HG03159 (cell line): Measurements from ENCODE around the gene OPCML.

Experiments used
- ATAC-seq: cut with Tn5 transposase; IDR thresholded peaks from one replicate; pipeline ENCODE4 v1.9.1; 2021; ENCODE audit warnings: mild to moderate bottlenecking, moderate library complexity; ENCODE audit not compliant: unreplicated experiment

The OPCML gene

DNA sequence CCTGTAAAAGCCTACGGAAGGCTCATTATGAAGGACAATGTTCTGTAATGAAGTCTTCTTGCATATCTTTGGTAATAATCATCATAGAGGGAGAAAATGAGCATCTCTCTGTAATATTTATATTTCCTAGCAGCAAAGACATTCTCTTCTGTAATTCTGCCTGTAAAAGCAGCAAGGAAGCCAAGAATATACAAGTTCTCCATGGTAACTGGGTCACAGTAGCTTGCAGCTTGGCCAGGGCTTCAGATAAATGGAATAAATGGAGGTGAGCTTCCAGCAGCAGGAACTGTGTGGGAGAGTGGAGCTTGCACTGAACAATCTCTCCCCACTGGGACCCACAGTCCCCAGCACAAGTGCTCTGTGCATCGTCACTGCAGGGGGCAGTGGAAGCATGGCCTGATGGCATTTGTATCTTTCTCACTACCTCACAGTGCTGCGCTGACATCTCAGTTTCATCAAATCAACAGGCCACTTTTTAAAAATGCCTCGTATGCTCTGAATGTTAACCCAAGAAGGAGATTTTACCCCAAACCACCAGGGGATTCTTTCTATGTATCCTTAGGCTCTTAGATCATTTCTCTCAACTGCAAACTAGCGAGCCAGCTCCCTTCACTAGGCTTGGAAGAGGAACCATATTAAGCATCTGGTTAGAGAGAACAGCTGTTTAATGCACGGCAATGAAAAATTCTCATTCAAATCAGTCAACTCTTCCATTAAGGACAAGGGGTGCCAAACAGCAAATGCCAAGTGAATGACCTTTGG, 1059.7 kb downstream of the OPCML start:
- no peak for ATAC-seq

DNA sequence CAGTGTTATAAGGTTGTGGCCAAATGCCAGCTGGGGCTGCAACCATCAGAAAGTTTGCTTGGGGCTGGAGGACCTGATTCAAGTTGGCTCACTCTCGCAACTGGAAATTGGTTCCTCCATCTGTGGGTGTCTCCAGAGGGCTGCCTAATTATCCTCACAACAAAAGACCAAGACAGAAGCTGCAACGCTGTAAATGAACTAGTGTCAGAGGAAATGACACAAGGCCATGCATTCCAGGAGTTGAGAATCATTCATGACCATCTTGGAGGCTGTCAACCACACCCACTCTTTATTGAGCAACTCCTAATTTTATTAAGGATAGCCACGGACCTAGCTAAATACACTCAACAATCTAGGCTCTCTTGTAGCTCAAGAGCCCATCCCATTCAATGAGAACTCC, 1060.8 kb downstream of the OPCML start:
- no peak for ATAC-seq

DNA sequence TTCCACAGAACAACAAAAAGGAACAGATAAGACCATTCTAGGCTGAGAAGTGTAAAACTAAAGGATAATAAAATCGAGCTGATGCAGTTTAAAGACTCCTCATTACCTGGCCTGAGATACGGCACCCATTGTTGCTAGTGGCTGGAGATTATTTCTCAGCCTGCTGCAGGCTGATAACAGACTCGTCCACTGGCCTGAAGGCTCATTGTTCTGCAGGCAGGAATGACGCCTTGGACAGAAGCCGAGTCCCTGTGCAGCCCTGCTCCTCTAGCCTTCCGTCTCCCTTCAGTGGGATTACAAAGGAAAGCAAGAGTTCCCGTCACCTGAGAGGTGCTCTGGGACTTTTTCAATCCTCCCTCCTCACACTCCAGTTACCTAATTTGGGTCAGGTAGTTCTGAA, 1065.3 kb downstream of the OPCML start:
- ATAC-seq: no peak

DNA sequence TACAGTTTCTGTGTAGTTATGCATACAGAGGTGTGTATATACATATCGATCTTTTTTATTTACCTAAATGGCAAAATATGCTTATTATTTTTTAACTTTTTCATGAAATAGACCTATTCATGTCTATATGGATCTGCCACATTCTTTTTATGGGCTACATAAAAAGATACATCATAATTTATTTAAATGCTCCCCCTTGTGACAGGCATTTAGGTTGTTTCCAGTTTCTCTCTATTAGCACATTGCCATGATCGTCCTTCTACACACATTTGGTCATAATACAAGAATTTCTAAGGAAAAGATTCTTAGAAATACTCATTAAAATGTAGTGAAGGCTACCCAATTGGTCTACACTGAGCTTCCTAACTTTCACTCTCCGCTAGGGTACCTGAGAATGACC, 1067.4 kb downstream of the OPCML start:
- no peak for ATAC-seq

DNA sequence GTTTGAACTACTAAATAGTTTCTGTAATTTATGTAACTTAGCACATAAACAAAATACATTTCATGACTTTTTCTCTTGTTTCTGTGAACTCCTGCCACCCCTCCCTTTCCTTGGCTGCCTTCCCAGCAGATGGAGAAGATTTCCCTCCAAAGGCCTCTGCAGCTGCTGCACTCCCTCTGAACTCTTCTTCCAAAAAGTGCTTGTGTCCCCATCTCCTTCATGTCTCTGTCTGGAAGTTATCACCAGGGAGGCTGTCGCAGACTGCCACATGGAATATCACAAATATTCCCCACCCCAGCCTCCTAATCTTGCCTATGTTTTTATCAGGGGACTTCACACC, 1068.3 kb downstream of the OPCML start:
- ATAC-seq: no peak

DNA sequence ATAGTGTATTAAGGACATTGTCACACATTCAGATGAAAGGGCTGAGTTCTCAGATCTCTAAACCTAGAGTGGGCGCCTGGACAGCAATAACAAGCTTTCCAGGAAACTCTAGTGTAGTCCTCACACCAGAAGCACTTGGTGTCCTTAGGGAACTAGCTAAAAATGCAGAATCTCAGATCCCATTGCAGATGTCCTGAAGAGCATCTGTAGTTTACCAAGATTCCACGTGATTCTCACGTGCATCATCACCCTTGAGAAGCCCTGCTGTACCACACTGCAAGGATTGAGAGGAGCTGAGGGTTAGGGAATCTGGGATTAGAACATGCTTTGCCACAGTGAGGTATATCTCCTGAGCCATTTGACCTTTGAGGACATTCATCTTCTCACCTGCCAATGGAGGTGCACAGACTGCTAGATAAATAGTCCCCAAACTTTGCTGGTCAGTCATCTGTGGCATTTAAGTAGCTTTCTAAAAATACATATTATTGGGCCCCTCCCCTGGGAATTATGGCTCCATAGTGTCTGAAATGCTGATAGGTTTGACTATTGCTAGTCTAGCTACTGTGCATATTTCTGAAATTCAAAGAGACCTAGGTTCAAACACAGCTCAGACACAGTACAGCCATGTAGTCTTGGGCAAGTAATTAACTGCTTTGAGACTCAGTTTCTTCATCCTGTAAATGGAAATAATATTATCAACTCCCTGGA, 1068.9 kb downstream of the OPCML start:
- ATAC-seq: no peak

DNA sequence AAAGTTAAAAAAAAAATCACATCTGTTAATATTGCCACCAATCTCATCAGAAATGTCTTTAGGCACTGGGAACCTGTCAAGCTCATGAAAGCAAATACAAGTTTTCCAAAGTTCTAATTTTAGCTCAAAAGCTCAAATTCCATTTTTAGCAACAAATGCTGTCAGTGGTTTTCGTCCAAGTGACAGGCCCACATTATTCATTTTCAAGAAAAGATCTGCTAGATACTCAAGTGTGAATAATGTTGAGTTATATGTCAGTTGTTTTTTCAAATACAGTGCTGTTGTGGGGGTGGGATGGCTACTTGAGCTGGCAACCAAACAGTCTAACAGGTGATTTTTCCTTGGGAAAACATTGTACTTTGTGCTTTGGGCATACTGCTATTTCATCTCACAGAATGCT, 1072.6 kb downstream of the OPCML start:
- ATAC-seq: no peak

DNA sequence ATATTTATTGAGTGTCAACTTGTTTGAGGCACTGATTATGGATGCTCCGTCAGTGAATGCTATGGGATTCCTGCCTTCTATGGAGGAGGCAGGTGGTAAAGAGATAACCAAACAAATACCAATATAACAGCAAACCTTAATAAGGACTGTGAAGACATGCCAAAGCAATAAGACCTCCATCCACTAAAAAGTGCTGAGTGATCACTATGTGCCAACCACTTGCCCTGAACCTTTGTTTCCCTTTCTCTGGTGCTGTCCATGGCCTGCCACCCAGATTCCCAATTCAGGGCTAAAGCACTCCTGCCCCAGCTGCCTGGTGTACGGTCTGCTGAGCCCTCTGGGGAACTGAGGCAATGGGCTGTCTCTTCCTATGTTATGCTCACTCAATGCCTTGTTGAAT, 1074.9 kb downstream of the OPCML start:
- no peak for ATAC-seq

DNA sequence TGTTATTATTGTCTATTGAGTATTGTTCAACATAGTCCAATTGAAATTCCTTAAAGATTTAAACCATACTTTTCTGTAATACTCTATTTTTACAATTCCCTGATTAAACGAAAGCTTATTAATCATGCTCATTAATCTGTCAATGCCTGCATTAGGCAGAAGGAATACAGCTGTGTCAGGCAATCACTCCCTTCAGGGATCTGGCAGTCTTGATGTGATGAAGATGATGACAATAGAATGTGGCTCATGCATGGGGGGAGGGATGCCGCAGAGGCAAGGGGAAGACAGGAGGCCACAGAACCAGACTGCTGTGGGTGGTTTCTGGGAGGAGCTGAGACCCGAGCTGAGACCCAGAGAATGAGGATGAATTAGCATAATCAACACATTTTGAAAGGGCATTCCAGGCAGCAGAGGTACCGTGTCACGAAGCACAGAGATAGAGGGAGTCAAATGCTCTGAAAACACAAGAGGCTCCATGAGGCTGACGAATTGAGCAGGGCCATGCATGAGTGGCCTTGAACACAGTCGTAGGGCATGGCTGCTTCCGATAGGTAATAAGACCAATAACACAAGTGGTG, 1075.5 kb downstream of the OPCML start:
- ATAC-seq: no peak

DNA sequence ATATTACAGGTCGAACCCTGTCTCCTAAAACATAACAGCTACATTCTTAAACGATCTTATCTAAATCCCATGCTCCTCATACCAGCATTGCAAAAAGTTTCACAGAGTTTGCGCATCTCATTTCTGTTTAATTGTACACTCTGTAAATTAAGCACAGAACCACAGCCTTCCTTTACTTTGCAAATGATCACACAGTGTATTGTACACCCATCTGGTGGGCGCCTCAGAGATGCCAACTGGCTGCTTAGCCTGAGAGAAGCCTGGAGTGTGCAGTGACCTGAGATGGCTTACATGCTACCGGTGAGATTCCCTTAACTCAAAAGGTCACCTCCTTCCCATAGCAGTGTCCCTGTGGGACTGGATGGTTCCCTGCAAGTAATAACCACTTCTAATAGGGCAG, 1077.3 kb downstream of the OPCML start:
- ATAC-seq: no peak

DNA sequence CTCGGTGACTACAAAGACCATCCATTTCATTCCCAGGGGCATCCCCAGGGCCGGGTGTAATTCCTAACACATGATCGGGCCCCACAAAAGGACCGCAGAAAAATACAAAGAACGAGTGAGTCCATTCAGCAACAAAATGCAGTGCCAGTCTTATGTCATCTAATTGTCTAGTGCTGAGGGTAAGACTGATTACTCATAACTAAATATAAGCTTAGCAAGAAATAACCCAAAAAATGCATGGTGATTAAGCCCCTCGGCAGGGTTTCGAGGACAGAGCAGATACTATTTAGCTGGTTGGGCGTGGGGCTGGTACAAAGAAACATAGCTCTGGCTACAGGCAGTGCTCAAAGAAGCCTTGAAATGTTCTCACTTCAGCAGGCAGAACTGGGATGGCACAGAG, 1078.9 kb downstream of the OPCML start:
- ATAC-seq: no peak

DNA sequence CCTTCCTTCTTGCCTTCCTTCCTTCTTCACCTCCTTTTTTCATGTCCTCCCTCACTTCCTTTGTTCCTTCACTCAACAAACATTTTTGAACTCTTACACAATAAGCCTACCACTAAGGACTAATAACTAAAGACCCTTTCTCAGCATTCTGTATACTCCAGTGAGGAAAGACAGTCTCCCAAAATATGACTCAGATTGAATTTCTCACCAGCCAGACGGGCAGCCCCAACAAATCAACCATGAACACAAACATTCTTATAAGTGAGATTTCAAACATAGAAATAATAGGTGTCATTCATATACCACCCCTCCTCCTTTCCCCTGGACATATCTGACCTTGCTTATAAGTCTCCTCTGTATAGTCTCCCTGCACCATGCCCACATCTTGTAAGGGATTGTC, 1079.7 kb downstream of the OPCML start:
- ATAC-seq: no peak

DNA sequence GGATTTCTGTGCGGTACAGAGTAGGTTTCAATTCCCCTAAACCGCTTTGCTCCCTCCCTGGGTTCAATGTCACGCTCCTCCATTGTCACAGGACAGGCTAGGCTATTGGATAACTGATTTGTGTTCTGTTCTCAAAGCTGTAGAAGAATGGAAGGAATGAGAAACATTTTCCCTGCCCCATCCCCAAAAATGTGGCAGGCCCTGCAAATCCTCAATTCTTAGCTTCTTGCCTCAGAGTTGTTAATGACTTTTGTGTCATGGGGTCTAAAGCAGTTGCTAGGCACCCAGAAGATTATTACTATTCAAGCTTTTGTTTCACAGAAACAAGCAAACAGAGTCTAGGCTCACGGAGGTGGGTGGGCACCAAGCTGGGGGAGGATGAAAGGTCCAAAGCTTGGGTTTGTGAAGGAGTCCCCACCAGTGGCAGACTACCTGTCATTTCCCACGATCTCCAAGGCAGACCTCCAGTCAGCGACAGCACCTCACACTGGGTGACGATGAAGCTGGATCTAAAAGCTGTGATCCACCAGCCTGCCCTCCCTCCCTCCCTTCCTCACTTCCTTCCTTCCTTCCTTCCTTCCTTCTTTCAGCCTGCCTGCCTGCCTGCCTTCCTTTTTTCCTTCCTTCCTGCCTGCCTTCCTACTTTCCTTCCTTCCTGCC, 1080.2 kb downstream of the OPCML start:
- no peak for ATAC-seq

DNA sequence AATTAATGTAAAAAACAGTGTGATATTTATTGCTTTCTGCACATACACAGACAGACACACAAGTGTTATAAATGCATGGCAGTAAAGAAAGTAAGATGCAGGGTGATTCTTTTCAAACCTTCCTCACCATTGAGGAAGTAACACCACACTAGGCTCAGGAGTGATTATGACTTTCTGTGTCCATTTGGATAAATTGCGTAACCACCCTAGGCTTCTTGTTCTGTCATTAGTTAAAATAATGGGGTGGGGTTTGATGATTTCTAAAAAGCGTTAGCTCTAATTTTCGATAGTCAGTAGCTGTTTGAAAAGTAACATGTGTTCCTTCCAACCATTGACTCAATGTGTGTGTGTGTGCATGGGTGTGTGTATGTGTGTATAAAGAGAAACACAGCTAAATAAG, 1081.7 kb downstream of the OPCML start:
- ATAC-seq: no peak

DNA sequence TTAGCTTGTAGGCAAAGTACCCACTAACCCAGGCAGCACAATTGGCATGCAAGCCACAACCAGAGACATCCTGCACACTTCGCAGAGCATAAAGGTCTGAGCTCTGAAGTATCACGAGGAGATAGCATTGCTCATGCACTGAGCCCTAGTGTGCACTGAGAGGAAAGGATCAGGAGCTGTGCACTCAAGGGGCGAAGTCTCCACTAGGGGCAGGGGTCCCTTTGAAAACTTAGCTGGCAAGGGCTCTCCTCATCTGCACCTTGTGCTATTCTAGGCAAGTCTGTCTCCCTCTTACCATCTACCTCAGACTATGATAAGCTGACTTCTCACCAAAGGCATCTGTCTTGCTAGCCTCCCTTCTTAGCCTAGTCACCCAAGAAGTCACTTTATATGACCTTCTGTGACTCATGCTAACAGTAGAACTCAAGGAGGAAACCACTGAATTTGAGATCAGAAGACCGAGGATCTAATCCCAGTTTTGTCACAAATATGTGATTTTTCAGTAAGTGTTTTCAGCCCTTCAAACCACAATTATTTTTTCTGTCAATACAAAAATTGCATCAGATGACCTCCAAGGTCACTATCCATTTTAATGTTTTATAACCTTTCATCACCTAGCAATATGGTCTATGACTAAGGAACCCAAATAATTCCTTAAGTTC, 1083.8 kb downstream of the OPCML start:
- ATAC-seq: no peak

DNA sequence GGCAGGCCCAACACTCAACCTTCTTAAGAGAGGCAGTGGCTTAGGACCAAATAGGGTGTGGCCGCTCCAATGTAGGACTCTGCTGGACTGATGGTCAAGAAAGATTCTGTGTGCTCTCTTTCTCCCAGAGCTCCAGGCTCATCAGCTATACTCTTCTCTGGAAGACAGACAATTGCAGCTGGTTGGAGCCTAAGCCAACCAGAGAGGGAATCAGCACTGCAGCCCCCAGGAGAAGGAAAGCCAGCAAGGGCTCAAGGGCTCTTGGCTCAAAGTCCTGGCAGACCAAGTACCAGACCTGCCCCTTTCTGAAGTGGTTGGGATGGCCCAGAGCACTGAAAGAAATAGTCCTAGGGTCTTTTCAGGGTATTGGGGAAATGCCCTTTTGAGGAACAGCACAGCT, 1084.5 kb downstream of the OPCML start:
- ATAC-seq: no peak

DNA sequence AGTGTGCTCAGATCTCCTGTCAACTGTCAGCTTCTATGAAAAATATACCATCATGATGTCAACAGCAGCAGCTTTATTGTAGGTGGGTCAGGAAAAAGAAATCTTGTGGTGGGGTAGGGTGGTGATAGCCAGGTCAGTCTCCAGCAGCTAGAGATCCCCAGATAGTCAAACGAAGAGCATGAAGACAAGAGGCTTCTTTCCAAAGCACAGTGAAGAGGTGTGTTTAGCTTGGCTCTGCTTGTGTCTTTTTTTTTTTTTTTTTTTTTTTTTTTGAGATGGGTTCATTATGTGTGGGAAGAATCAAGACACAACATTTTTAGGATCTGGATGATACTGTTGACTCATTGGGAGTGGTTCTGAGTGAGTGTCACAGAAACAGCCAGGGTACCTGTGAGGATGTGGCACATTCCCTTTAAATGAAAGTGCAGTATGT, 1086.4 kb downstream of the OPCML start:
- ATAC-seq: no peak

DNA sequence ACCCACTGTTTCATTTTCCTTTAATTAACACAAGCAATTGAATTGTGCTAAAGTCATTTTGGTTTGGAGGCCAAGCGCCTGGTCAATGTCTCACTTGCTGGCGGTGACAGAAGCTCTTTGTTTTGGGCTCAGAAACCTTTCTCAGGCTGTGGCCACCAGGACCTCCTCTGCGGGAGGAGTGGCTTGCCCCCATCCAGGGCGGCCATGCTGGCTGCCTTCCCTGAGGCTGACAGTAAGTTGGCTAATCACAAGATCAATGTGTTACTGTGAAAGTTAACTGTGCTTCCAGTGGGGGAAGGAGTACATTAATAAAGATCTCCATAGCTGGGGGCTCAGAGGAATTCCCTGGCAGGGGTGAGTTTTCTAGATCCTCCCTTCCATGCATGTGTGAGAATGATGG, 1087.4 kb downstream of the OPCML start:
- ATAC-seq: no peak

DNA sequence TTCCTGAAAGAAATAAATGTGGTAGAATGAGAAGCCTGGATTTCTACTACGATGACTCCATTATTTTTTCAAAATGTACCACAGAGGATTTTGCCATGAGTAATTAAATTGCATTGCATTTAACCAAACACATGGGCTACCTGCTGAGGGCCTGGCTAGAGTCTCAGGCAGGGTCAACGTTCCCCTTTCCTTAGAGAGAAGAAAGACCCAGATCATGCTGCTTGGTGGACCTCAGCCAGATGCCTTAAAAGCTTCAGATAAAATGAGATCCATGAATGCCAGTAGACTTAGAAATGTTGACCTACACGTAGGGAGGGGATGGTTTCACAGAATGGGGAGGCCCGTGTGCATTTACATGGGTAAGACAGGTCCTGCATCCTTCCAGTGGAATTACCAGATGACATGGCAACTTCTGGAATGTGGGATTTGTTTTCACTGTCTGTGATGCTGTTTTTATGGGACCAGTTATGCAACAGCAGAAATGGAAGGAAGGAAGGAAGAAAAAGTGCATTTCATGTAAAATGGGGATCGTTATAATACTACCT, 1092.5 kb downstream of the OPCML start:
- no peak for ATAC-seq

DNA sequence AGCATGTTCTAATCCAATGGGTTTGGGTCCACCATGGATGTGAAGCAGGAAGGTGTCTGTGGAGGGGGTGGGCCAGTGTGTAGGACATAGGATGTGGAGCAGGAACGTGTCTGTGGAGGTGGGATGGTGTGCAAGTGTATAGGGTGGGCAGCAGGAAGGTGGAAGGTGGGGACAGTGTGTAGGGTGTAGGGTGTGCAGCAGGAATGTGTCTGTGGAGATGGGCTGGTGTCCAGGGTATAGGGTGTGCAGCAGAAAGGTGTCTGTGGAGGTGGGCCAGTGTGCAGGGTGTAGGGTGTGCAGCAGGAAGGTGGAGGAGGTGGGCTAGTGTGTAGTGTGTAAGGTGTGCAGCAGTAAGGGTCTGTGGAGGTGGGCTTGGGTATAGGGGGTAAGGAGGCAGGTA, 1093.9 kb downstream of the OPCML start:
- ATAC-seq: no peak

DNA sequence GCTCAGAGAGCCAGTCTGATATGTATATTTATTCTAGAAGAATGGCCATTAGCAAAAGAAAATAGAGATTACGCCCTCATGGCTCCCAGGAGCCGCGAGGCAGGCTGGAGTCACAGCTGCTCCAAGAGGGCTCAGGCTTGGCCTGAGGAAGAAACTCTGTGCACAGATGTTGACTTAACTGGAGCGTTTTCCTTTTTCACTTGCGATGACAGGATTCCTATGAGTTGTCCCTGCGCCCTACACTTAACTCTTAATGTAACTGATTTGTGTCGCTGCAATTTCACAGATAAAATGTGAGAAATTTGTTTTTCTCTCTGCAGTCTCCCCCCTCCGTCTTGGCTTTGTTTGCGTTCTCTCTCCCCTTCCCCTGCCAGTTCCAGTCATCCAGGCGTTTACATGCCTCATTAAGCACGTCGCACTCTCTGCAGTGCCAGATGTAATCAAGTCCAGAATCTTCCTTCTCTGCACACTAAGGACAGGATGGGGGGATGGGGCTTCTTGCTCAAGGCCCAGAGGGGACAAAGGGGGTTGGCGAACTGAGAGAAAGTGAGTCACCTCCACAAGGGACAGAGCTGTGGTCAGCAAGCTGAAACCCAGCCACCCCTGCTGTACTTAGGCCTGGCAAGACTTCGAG, 1101.8 kb downstream of the OPCML start:
- ATAC-seq: no peak
